Fibroblast of pulmonary artery (primary cell): ENCODE results near the gene PPM1D.

ENCODE experiments used
- DNase-seq: peaks from one replicate; pipeline ENCODE4 v3.0.0-alpha.2; 2010; ENCODE audit warnings: low read depth
- H3K4me3 ChIP-seq: replicated peaks from 2 replicates; pipeline ENCODE4 v1.5.1; 2011; ENCODE audit warnings: low read depth, mild to moderate bottlenecking, control low read depth, low read length, moderate library complexity
- TF ChIP-seq, protein P1 (sequence below): IDR thresholded peaks from 2 replicates; pipeline ENCODE4 v1.5.1; 2011; ENCODE audit warnings: mild to moderate bottlenecking, control low read depth, low read length, inconsistent platforms; ENCODE audit errors: missing control alignments

Gene PPM1D

DNA sequence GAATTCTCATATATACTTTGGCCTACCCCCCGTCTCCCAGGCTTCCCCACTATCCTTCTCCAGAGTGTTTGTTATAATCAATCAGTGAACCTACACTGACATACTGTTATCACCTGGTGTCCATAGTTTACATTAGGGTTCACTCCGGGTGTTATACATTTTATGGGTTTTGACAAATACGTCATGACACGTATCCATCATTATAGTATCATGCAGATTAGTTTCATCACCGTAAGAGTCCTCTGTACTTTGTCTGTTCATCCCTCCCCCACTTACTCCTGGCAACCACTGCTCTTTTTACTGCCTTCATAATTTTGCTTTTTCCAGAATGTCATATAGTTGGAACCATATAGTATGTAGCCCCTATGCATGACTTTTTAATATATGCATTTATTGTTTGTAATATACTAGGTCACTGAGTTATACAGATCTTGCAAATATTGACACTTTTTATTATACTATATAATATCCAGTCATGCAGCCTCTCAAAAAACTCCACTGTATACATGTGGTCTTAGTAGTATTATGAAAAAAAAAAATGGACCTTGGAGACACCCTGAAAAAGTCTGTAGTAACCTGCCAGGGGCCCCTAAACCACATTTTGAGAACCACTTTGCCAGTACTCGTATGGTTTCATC lies 28.4 kb downstream of the PPM1D start:
- DNase-seq: no peak
- H3K4me3 ChIP-seq: no peak overlapping the region

DNA sequence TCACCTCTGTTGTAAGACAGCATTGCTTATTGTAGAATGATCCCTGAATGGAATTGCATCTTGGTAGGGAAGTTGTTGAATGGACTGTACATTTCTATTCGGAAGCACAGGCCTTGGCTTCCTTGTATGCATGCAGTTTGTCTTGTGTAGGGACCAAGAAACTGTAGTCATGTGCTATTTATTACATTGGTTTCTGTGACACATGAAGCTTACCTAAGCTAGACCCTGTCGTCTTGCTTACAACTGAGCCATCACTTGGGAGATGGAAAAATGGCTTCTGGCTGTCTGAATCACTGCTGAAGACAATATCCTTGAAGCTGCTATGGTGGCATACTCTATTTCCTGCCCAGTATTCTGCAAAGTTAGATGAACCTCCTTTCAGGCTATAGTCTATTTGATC lies 29.1 kb downstream of the PPM1D start:
- no peak for DNase-seq
- TF ChIP-seq, protein P1, sequence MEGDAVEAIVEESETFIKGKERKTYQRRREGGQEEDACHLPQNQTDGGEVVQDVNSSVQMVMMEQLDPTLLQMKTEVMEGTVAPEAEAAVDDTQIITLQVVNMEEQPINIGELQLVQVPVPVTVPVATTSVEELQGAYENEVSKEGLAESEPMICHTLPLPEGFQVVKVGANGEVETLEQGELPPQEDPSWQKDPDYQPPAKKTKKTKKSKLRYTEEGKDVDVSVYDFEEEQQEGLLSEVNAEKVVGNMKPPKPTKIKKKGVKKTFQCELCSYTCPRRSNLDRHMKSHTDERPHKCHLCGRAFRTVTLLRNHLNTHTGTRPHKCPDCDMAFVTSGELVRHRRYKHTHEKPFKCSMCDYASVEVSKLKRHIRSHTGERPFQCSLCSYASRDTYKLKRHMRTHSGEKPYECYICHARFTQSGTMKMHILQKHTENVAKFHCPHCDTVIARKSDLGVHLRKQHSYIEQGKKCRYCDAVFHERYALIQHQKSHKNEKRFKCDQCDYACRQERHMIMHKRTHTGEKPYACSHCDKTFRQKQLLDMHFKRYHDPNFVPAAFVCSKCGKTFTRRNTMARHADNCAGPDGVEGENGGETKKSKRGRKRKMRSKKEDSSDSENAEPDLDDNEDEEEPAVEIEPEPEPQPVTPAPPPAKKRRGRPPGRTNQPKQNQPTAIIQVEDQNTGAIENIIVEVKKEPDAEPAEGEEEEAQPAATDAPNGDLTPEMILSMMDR: no peak

More for the DNA sequence above, 28.4 kb downstream of the PPM1D start:
- TF ChIP-seq, protein P1: no peak

DNA sequence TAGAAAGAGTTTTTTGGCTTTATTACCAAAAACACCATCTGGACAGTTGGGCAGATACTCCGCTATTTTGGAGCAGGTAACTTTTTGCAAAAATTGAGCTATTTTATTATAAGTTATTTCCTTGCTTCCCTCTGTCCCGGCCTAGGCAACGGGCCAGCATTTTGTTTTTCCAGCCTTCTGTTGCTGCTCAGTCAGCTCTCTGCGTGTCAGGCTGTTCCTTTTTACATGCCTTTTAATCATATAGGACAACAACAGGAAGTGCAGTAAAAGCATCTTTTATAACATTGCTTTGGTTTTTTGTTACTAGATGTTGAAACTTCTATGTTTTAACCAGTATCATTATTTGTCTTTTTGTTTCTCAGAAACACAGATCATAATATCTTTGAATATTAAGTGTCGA lies 30.4 kb downstream of the PPM1D start:
- TF ChIP-seq, protein P1: no peak
- no peak overlapping the region for H3K4me3 ChIP-seq
- DNase-seq: peak; percentile 61

More for the DNA sequence above, 29.1 kb downstream of the PPM1D start:
- no peak overlapping the region for H3K4me3 ChIP-seq

DNA sequence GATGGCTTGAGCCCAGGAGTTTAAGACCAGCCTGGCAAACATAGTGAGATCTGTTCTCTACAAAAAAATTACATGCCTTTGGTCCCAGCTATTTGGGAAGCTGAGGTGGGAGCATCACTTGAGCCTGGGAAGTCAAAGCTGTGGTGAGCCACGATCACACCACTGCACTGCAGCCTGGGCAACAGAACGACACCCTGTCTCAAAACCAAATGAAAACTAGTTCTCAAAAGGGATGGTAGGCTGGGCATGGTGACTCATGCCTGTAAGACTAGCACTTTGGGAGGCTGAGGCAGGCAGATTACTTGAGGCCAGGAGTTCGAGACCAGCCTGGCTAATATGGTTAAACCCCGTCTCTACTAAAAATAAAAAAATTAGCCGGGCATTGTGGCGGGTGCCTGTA lies 31.1 kb downstream of the PPM1D start:
- TF ChIP-seq, protein P1: no peak
- no peak for DNase-seq
- no peak overlapping the region for H3K4me3 ChIP-seq

DNA sequence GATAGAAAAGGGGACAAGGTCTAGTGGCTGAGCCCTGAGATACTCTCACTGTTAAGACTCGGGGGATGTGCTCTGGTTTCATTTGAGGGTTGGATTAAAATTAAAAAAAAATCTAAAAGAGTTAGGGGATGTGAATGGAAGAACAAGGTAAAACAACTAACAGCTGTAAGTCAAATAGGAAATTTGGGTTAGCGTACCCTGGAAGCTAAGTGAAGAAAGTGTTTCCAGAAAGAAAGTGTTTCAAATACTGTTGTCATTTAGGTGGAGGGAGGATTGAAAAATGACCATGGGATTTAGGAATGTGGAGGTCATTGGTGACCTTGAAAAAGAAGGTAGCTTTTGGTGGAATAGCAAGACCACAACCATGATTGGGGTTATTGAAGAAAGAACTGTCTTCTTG lies 37.7 kb downstream of the PPM1D start:
- DNase-seq: no peak

DNA sequence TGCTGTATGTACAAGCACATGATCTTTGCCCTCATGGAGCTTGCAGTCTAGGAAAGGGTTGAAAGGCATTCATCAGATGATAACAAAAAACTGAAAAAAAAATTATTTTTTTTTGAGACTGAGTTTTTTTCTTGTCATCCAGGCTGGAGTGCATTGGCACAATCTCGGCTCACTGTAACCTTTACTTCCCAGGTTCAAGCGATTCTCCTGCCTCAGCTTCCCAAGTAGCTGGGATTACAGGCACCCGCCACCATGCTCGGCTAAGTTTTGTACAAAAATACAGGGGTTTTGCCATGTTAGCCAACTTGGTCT lies 39.0 kb downstream of the PPM1D start:
- TF ChIP-seq, protein P1: no peak
- no peak overlapping the region for H3K4me3 ChIP-seq
- DNase-seq: no peak

More for the DNA sequence above, 37.7 kb downstream of the PPM1D start:
- TF ChIP-seq, protein P1: no peak
- H3K4me3 ChIP-seq: no peak overlapping the region

DNA sequence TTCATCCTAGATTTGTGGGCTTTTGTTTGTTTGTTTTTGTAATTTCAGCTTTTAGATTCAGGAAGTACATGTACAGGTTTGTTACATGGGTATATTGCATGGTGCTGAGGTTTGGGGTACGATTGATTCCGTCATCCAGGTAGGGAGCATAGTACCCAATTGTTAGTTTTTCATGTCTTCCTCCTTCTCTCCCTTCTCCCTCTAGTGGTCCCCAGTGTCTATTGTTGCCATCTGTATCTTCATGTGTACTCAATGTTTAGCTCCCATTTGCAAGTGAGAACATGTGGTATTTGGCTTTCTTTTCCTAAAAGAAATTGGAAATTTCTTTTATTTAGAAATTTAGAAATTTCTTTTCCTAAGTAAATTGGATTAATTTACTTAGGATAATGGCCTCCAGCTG lies 40.5 kb downstream of the PPM1D start:
- DNase-seq: peak; percentile 38
- TF ChIP-seq, protein P1: peak; percentile 70
- no peak overlapping the region for H3K4me3 ChIP-seq
